ENCODE measurements around the gene CTDP1. TPM values are rescaled to one million over a fixed set of nuclear protein-coding genes. Genes with fewer than 3 reads are reported as not detected.

Gene CTDP1
- total RNA-seq, 1 experiment from 2014 or later, result 14.7 TPM

GRCh38 chr18:79792096-79792987 is 112.7 kb downstream of the CTDP1 start:
- in situ Hi-C loops (cut with HindIII; ENCODE audit: low pct_unique_long_range_greater_than_20kb, low sequenced_read_pairs), result no loop called here
- DNase-seq (ENCODE audit: low read depth), result no peak

- in situ Hi-C loops (cut with HindIII; ENCODE audit: low pct_unique_long_range_greater_than_20kb, low sequenced_read_pairs), result no loop called here
- no peak for DNase-seq (ENCODE audit: low read depth)
These were observed 113.4 kb downstream of the CTDP1 start for GRCh38 chr18:79792988-79793355.

- in situ Hi-C loops (cut with HindIII; ENCODE audit: low pct_unique_long_range_greater_than_20kb, low sequenced_read_pairs), result no loop called here
- DNase-seq (ENCODE audit: low read depth), result no peak
These were observed 115.2 kb downstream of the CTDP1 start for GRCh38 chr18:79794846-79795245.

GRCh38 chr18:79795446-79795845 is 115.8 kb downstream of the CTDP1 start:
- in situ Hi-C loops (cut with HindIII; ENCODE audit: low pct_unique_long_range_greater_than_20kb, low sequenced_read_pairs), result no loop called here
- no peak for DNase-seq (ENCODE audit: low read depth)

- in situ Hi-C loops (cut with HindIII; ENCODE audit: low pct_unique_long_range_greater_than_20kb, low sequenced_read_pairs), result no loop called here
These were observed 116.4 kb downstream of the CTDP1 start for GRCh38 chr18:79796016-79796415.

GRCh38 chr18:79796531-79797405 is 117.2 kb downstream of the CTDP1 start:
- in situ Hi-C loops (cut with HindIII; ENCODE audit: low pct_unique_long_range_greater_than_20kb, low sequenced_read_pairs), result no loop called here
- DNase-seq (ENCODE audit: low read depth), result no peak

More at GRCh38 chr18:79796016-79796415, 116.4 kb downstream of the CTDP1 start:
- no peak for DNase-seq (ENCODE audit: low read depth)

GRCh38 chr18:79797518-79798345 is 118.1 kb downstream of the CTDP1 start, which contains the start of gene KCNG2:
Gene KCNG2, plus strand, starts transcription at chr18:79797938. Its CDS starts 65,730 bp downstream, at chr18:79863668.
- in situ Hi-C loops (cut with HindIII; ENCODE audit: low pct_unique_long_range_greater_than_20kb, low sequenced_read_pairs), result no loop called here
- no peak for DNase-seq (ENCODE audit: low read depth)

GRCh38 chr18:79798346-79798998 is 118.9 kb downstream of the CTDP1 start:
- in situ Hi-C loops (cut with HindIII; ENCODE audit: low pct_unique_long_range_greater_than_20kb, low sequenced_read_pairs), result no loop called here
- no peak for DNase-seq (ENCODE audit: low read depth)

- no peak for DNase-seq (ENCODE audit: low read depth)
- in situ Hi-C loops (cut with HindIII; ENCODE audit: low pct_unique_long_range_greater_than_20kb, low sequenced_read_pairs), result no loop called here
These were observed 119.4 kb downstream of the CTDP1 start for GRCh38 chr18:79798999-79799370.

GRCh38 chr18:79799619-79800370 is 120.2 kb downstream of the CTDP1 start:
- no peak for DNase-seq (ENCODE audit: low read depth)
- in situ Hi-C loops (cut with HindIII; ENCODE audit: low pct_unique_long_range_greater_than_20kb, low sequenced_read_pairs), result no loop called here

- in situ Hi-C loops (cut with HindIII; ENCODE audit: low pct_unique_long_range_greater_than_20kb, low sequenced_read_pairs), result no loop called here
- DNase-seq (ENCODE audit: low read depth), result no peak
These were observed 121.0 kb downstream of the CTDP1 start for GRCh38 chr18:79800371-79801180.

GRCh38 chr18:79801217-79801616 is 121.6 kb downstream of the CTDP1 start:
- in situ Hi-C loops (cut with HindIII; ENCODE audit: low pct_unique_long_range_greater_than_20kb, low sequenced_read_pairs), result no loop called here
- no peak for DNase-seq (ENCODE audit: low read depth)

GRCh38 chr18:79801641-79802040 is 122.0 kb downstream of the CTDP1 start:
- in situ Hi-C loops (cut with HindIII; ENCODE audit: low pct_unique_long_range_greater_than_20kb, low sequenced_read_pairs), result no loop called here
- no peak for DNase-seq (ENCODE audit: low read depth)

GRCh38 chr18:79802298-79802697 is 122.7 kb downstream of the CTDP1 start:
- DNase-seq (ENCODE audit: low read depth), result no peak
- in situ Hi-C loops (cut with HindIII; ENCODE audit: low pct_unique_long_range_greater_than_20kb, low sequenced_read_pairs), result no loop called here

GRCh38 chr18:79803611-79804051 is 124.0 kb downstream of the CTDP1 start:
- DNase-seq (ENCODE audit: low read depth), result no peak
- in situ Hi-C loops (cut with HindIII; ENCODE audit: low pct_unique_long_range_greater_than_20kb, low sequenced_read_pairs), result no loop called here

All from Caki2 (cell line).